Measurements from ENCODE around the gene NFX1.

DNA sequence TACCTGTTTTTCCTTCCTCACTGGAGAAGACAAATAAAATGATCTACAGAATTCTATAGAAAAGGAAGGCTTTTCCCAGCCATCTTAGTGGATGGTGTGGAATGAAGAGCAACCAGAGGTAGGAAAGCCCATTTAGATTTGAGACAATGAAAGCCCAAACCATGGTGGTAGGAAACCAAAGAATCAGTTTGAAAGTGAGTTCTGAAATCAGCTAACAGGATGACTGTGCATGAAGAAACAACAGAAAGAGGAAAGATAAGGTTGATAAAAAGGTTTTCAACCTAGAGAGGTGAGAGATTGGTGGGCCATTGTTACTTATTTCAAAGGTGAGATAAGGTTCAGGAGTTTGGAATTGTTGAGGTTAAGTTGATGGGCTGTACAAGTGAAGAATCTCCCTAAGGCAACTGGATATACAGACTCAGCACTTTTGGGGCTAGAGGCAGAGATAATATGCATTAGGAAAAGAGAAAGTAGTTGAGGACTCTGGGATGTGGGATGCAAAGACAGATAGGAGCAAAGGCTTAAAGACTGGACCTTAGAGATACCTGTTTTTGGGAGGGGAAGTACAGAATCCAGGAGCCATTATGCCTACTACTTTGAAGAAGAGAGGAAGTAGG is 23.1 kb upstream of the NFX1 start:
- TF ChIP-seq POLR2A (IDR thresholded peaks at IDR 0.05), result no peak
- TF ChIP-seq POLR2AphosphoS5 (IDR thresholded peaks at IDR 0.05), result no peak
- TF ChIP-seq, protein P1, sequence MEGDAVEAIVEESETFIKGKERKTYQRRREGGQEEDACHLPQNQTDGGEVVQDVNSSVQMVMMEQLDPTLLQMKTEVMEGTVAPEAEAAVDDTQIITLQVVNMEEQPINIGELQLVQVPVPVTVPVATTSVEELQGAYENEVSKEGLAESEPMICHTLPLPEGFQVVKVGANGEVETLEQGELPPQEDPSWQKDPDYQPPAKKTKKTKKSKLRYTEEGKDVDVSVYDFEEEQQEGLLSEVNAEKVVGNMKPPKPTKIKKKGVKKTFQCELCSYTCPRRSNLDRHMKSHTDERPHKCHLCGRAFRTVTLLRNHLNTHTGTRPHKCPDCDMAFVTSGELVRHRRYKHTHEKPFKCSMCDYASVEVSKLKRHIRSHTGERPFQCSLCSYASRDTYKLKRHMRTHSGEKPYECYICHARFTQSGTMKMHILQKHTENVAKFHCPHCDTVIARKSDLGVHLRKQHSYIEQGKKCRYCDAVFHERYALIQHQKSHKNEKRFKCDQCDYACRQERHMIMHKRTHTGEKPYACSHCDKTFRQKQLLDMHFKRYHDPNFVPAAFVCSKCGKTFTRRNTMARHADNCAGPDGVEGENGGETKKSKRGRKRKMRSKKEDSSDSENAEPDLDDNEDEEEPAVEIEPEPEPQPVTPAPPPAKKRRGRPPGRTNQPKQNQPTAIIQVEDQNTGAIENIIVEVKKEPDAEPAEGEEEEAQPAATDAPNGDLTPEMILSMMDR (IDR thresholded peaks at IDR 0.05), result no peak

Measured in breast epithelium (tissue), 3 donors.